ENCODE measurements around the gene RAI14.

DNA sequence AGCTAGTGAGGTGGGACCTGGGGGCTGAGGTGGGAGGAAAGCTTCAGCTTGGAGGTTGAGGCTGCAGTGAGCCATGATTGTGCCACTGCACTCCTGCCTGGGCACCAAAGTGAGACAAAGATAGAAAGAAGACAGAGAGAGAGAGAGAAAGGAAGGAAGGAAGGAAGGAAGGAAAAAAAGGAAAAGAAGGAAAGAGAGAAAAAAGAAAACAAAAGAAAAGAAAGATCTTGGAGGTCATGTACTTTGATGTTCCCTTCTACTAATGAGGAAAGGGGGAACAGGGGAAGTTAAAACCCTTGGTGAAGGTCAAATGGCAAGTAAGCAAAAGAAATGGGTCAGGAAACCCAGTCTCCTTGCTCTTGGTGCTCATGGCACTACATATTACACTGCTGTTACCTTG is 2.4 kb upstream of the RAI14 start:
- no peak for TF ChIP-seq POLR2A (IDR thresholded peaks at IDR 0.05)
- TF ChIP-seq, protein P1, sequence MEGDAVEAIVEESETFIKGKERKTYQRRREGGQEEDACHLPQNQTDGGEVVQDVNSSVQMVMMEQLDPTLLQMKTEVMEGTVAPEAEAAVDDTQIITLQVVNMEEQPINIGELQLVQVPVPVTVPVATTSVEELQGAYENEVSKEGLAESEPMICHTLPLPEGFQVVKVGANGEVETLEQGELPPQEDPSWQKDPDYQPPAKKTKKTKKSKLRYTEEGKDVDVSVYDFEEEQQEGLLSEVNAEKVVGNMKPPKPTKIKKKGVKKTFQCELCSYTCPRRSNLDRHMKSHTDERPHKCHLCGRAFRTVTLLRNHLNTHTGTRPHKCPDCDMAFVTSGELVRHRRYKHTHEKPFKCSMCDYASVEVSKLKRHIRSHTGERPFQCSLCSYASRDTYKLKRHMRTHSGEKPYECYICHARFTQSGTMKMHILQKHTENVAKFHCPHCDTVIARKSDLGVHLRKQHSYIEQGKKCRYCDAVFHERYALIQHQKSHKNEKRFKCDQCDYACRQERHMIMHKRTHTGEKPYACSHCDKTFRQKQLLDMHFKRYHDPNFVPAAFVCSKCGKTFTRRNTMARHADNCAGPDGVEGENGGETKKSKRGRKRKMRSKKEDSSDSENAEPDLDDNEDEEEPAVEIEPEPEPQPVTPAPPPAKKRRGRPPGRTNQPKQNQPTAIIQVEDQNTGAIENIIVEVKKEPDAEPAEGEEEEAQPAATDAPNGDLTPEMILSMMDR (IDR thresholded peaks at IDR 0.05), result no peak

Data from vagina (tissue), 2 donors.